ENCODE results near the gene WDSUB1. TPM values are rescaled to one million over a fixed set of nuclear protein-coding genes. Genes with fewer than 3 reads are reported as not detected.
A peak's percentile ranks its signal among the peaks of the same experiment; 100 is the strongest.

WDSUB1 gene
- total and polyA plus RNA-seq, 9 of the 15 experiments (the other 6 are each of a cell fraction or from before 2014, with no cell fraction given) = 5.2 to 13.7 (median 9.4) TPM

- TF ChIP-seq BCL6 (CRISPR knock-in tag; IDR thresholded peaks at IDR 0.05) (no peak), PRPF4 (IDR thresholded peaks at IDR 0.05; ENCODE audit: insufficient read depth, low read depth, low read length, poor library complexity, severe bottlenecking) (no peak), CREM (IDR thresholded peaks at IDR 0.05; ENCODE audit: low read depth) (0 out of 2 replicates have a peak, but pooled peaks have one; percentile 17), POLR3A (IDR thresholded peaks at IDR 0.05; ENCODE audit: borderline replicate concordance, extremely low read depth, insufficient read depth, insufficient read length) (no peak), DMBX1 (CRISPR knock-in tag; IDR thresholded peaks at IDR 0.05; ENCODE audit: borderline replicate concordance) (peak; percentile 27; the same call in 1 of the 2 replicates), EP300 (IDR thresholded peaks at IDR 0.05; ENCODE audit: low read length) (no peak), U2AF2 (optimal IDR thresholded peaks at IDR 0.05; ENCODE audit: low read depth, low read length) (no peak), ATF3 (IDR thresholded peaks at IDR 0.05) (no peak), ATF3 (CRISPR knock-in tag; conservative IDR thresholded peaks at IDR 0.05) (no peak), XRCC3 (IDR thresholded peaks at IDR 0.05) (no peak), MIER1 (IDR thresholded peaks at IDR 0.05; ENCODE audit: low read depth) (no peak), NR2C2 (CRISPR knock-in tag; IDR thresholded peaks at IDR 0.05) (no peak), NR2C2 (tag; IDR thresholded peaks at IDR 0.05) (peak; percentile 72; the same call in 1 of the 2 replicates), PCBP1 (IDR thresholded peaks at IDR 0.05; ENCODE audit: low read depth, low read length, poor library complexity, severe bottlenecking) (no peak)
Observed at GRCh38 chr2:159226608-159227385, 59.7 kb downstream of the WDSUB1 start (continued).

All from K562 (cell line).